Cardiac muscle cell (in vitro differentiated cells and primary cell): ENCODE results near the gene MEI4. TPM values are rescaled to one million over a fixed set of nuclear protein-coding genes. Genes with fewer than 3 reads are reported as not detected.
A peak's percentile ranks its signal among the peaks of the same experiment; 100 is the strongest.
"Not testable (repeated sequence)": the region's sequence is repeated elsewhere in the genome, so short reads cannot be mapped to it uniquely, and the experiment has no call there.

Experiments
- DNase-seq, 2 donors: peaks; one replicate each; pipeline versions ENCODE4 v3.0.0 to v3.0.0-alpha.2; 2010 to 2017; ENCODE audit warnings: low read depth in 1 of 2, low spot score in 1 of 2
- H3K27ac ChIP-seq: fragments of 200-600 bp; sonication (generic); 2 replicates; pipeline ENCODE4 v1.5.1; 2016
- H3K27me3 ChIP-seq: fragments of 200-600 bp; sonication (generic); 2 replicates; pipeline ENCODE4 v1.6.0; 2016; ENCODE audit warnings: control low read depth
- H3K36me3 ChIP-seq: fragments of 200-600 bp; sonication (generic); 2 replicates; pipeline ENCODE4 v1.5.1; 2016; ENCODE audit warnings: control low read depth
- H3K4me1 ChIP-seq: fragments of 200-600 bp; sonication (generic); 2 replicates; pipeline ENCODE4 v1.8.1; 2017; ENCODE audit warnings: low read depth, mild to moderate bottlenecking, mixed run types
- H3K4me3 ChIP-seq: fragments of 200-600 bp; sonication (generic); 2 replicates; pipeline ENCODE4 v1.5.1; 2016; ENCODE audit warnings: mild to moderate bottlenecking
- H3K9me3 ChIP-seq: fragments of 200-600 bp; sonication (generic); 2 replicates; pipeline ENCODE4 v1.5.1; 2017; ENCODE audit warnings: low read depth, mild to moderate bottlenecking, control low read depth
- polyA plus RNA-seq: library from polyadenylated mRNA; unstranded; fragments of >200 nt; fragmentation: Nextera tagmentation; extraction: Ambion mirVana; gene quantifications from 2 replicates; pipeline ENCODE4 v1.2.1, GENCODE V29; 2016
- total RNA-seq: library from RNA; depleted of rRNA; stranded (reverse); fragments of >200 nt; gene quantifications from 2 replicates; pipeline ENCODE4 v1.2.3, GENCODE V29; 2016
- TF ChIP-seq, protein P1 (sequence below): IDR thresholded peaks from 2 replicates; pipeline ENCODE4 v1.5.1; 2012; ENCODE audit warnings: low read depth, mild to moderate bottlenecking, low read length

MEI4 gene
- total and polyA plus RNA-seq, 2 experiments from 2014 or later: 0.15 to 0.36 TPM

DNA sequence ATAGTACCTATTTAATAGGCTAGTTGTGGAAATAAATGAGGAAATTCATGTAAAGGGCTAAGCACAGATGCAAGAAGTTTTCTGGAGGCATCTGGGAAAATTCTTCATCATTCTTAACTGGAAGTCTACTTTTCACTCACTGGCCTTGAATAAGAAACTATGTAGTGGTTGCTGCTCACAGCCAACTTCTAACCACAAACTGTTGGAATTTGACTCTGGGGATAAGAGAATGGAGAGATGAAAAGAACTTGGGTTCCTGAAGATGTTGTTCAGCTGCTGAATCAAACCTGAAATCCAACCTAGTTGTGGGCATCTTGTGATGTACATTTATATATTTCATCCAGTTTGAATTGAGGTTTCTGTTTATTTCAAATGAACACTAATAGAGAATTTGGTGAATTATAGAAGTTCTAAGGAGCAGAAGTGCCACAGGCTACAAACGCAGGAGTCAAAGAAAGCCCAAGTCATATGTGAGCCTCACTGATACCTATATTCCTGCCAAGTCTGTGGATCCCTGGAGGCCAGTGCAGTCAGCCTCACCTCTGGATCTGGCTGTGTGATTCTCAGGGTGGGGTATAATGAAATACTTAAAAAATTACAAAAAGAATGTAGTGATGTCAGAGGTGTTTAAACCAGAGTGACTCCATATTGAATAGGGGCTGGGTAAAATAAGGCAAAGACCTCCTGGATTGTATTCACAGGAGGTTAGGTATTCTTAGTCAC lies 18.7 kb upstream of the MEI4 start:
- H3K36me3 ChIP-seq: no peaks in the 10 kb centered on the region
- no peak overlapping the region for H3K4me3 ChIP-seq
- no peaks in the 10 kb centered on the region for H3K4me1 ChIP-seq
- H3K9me3 ChIP-seq: no peaks in the 10 kb centered on the region
- DNase-seq: no peak
- TF ChIP-seq, protein P1, sequence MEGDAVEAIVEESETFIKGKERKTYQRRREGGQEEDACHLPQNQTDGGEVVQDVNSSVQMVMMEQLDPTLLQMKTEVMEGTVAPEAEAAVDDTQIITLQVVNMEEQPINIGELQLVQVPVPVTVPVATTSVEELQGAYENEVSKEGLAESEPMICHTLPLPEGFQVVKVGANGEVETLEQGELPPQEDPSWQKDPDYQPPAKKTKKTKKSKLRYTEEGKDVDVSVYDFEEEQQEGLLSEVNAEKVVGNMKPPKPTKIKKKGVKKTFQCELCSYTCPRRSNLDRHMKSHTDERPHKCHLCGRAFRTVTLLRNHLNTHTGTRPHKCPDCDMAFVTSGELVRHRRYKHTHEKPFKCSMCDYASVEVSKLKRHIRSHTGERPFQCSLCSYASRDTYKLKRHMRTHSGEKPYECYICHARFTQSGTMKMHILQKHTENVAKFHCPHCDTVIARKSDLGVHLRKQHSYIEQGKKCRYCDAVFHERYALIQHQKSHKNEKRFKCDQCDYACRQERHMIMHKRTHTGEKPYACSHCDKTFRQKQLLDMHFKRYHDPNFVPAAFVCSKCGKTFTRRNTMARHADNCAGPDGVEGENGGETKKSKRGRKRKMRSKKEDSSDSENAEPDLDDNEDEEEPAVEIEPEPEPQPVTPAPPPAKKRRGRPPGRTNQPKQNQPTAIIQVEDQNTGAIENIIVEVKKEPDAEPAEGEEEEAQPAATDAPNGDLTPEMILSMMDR: no peak
- H3K27ac ChIP-seq: no peak overlapping the region
- no peaks in the 10 kb centered on the region for H3K27me3 ChIP-seq

DNA sequence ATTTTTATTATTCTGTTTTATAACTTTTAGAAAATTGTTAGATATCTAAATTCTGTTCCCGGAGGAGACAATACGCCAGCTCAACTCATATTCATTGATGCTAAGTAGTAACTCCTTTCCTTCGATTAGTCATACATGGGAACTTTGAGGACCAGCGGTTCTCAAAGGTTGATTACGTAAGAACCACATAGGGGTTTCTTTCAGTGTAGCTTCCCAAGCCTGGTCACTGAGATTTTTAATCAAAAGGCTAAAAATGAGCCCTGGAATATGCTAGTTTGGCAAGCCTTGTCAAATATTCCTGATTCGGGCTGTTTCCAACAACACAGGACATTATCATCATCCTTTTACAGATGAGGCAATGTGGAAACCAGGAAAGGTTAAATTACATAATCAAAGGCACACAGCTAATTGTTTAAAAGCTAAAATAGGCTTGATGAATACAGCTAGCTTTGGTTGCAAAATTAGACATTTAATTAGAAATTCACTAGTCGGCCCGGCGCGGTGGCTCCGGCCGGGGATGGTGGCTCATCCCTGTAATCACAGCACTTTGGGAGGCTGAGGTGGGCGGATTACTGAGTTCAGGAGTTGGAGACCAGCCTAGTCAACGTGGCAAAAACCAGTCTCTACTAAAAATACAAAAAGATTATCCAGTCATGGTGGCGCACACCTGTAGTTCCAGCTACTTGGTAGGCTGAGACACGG lies 14.6 kb upstream of the MEI4 start:
- no peaks in the 10 kb centered on the region for H3K9me3 ChIP-seq
- DNase-seq: no peak
- no peaks in the 10 kb centered on the region for H3K27me3 ChIP-seq
- no peaks in the 10 kb centered on the region for H3K4me1 ChIP-seq
- H3K27ac ChIP-seq: no peak overlapping the region
- TF ChIP-seq, protein P1: no peak
- no peaks in the 10 kb centered on the region for H3K36me3 ChIP-seq
- H3K4me3 ChIP-seq: no peak overlapping the region

DNA sequence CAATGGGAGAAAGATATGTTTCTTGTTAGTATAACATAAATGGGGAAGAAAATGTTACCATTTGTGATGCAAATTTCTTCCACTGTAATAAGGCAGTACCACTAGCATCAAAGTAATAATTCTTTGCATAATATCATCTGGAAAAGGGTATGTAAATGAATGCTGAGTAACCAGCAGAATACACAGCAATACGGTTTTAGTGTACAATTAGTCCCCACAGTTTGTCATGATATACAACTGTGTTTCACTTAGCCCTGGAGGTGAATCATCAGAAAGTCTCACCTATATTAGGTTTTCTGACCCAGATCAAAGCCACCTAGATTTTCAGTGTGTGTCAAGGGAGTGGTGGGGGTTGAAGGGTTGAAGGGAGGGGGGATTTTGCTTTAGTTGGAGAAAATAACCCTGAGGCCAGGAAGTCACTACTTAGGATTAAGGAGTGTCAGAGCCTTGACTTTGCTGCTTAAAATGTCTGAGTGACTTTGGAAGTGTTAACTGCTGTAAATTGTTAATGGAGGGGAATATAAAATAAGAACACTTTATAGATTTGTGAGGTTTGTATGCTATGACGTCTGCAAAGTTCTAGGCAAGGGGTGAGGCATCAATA lies 8.6 kb upstream of the MEI4 start:
- Histone ChIP-seq H3K27ac (no peak overlapping the region), H3K4me1 (no peaks in the 10 kb centered on the region), H3K4me3 (no peak overlapping the region), H3K36me3 (no peaks in the 10 kb centered on the region), H3K9me3 (no peaks in the 10 kb centered on the region), H3K27me3 (no peaks in the 10 kb centered on the region)
- TF ChIP-seq, protein P1: no peak
- DNase-seq: no peak

DNA sequence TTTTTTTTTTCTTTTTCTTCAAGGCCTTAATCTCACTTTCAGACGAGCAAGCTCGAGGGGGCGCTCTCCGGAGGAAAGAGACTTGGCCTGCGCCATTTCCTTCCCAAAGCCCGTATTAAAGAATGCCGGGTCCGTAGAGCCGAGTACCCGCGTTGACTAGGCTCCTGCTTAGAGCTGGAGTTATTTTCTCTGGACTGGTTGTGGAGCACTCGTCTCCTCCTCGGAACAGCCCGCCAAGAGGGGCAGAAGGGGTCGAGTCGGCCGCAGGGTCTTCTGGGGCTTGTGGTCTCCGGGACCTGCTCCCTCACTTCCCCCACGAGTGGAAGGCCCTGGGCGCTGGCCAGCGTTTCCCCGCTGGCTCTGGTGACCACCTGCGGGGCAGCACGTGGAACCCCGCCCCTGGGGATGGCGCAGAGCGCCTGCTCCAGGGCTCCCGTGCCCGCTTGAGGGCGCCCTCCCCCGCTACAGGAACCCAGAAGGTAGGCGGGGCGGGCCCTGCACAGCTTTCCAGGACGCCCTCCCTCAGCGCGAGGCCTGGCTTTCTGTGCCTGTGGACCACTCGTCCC lies 2.7 kb upstream of the MEI4 start:
- no peaks in the 10 kb centered on the region for H3K27me3 ChIP-seq
- peak overlapping the region; percentile 16 for H3K4me3 ChIP-seq
- DNase-seq: peak; percentile 18 to 73
- no peaks in the 10 kb centered on the region for H3K36me3 ChIP-seq
- no peaks in the 10 kb centered on the region for H3K9me3 ChIP-seq
- peak overlapping the region; percentile 23 for H3K27ac ChIP-seq
- TF ChIP-seq, protein P1: peak; percentile 21
- no peaks in the 10 kb centered on the region for H3K4me1 ChIP-seq

DNA sequence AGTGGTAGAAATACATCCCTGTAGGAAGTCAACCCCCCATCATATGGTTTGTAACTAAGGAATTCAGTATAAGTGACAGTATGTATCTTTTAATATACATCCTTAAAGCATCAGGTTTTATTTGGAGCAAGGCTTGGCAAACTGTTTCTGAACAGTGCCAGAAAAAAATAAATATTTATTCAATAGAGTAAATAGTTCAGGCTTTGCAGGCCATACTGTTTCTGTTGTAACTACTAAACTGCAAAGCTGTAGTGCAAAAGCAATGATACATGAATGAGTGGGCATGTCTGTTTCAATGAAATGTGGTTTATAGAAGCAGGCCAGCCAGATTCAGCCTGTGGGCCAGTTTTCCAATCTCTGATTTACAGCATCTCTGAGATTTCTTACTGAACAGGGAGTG lies 977 bp downstream of the MEI4 start:
- no peaks in the 10 kb centered on the region for H3K9me3 ChIP-seq

DNA sequence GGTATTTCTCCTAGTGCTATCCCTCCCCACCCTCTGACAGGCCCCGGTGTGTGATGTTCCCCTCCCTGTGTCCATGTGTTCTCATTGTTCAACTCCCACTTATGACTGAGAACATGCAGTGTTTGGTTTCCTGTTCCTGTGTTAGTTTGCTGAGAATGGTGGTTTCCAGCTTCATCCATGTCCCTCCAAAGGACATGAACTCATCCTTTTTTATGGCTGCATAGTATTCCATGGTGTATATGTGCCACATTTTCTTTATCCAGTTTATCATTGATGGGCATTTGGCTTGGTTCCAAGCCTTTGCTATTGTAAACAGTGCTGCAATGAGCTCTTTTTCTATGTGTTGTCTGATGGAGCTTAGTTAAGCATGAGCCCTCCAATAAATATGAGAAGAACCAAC lies 2.2 kb downstream of the MEI4 start:
- not testable (repeated sequence) for H3K27ac ChIP-seq, H3K4me1 ChIP-seq, DNase-seq, H3K27me3 ChIP-seq, H3K4me3 ChIP-seq, H3K9me3 ChIP-seq, H3K36me3 ChIP-seq

More for the DNA sequence above, 977 bp downstream of the MEI4 start:
- H3K4me1 ChIP-seq: no peaks in the 10 kb centered on the region
- no peak overlapping the region for H3K4me3 ChIP-seq
- H3K27me3 ChIP-seq: no peaks in the 10 kb centered on the region
- TF ChIP-seq, protein P1: no peak
- no peak for DNase-seq
- no peaks in the 10 kb centered on the region for H3K36me3 ChIP-seq
- no peak overlapping the region for H3K27ac ChIP-seq
